Fibroblast of lung (primary cell): ENCODE measurements around the gene ATXN8OS. TPM values are rescaled to one million over a fixed set of nuclear protein-coding genes. Genes with fewer than 3 reads are reported as not detected.

Experiments
- DNase-seq, 2 donors: peaks; one replicate each; pipeline versions ENCODE4 v3.0.0 to v3.0.0-alpha.2; 2010; ENCODE audit warnings: low read depth in 2 of 2
- H2AFZ ChIP-seq: 2 replicates; pipeline ENCODE4 v1.5.1; 2012; ENCODE audit warnings: low read length, control low read depth, inconsistent platforms
- H3K27ac ChIP-seq: 2 replicates; pipeline ENCODE4 v1.5.1; 2011; ENCODE audit warnings: low read length, control low read depth; ENCODE audit not compliant: insufficient read depth
- H3K27me3 ChIP-seq: 2 replicates; pipeline ENCODE4 v1.5.1; 2011; ENCODE audit warnings: mild to moderate bottlenecking, low read length; ENCODE audit not compliant: control insufficient read depth, insufficient read depth
- H3K36me3 ChIP-seq: 2 replicates; pipeline ENCODE4 v1.5.1; 2011; ENCODE audit warnings: low read length; ENCODE audit not compliant: control insufficient read depth, insufficient read depth
- H3K4me1 ChIP-seq: 2 replicates; pipeline ENCODE4 v1.5.1; 2011; ENCODE audit warnings: low read length; ENCODE audit not compliant: control insufficient read depth, insufficient read depth; ENCODE audit errors: extremely low read depth
- H3K4me2 ChIP-seq: 2 replicates; pipeline ENCODE4 v1.5.1; 2011; ENCODE audit warnings: low read length, control low read depth; ENCODE audit not compliant: insufficient read depth; ENCODE audit errors: extremely low read depth
- H3K4me3 ChIP-seq, 4 experiments: fragments of 200-600 bp in 1 of 4; sonication (generic) in 1 of 4; replicated peaks in 1 of 4; 2 replicates each; pipeline ENCODE4 v1.5.1; 2011 to 2016; ENCODE audit warnings: low read length in 4 of 4, low read depth in 3 of 4, mild to moderate bottlenecking in 3 of 4, control low read depth in 2 of 4, inconsistent platforms in 1 of 4, mixed read lengths in 1 of 4; ENCODE audit not compliant: insufficient read depth in 1 of 4; ENCODE audit errors: control extremely low read depth in 1 of 4
- H3K79me2 ChIP-seq: 2 replicates; pipeline ENCODE4 v1.5.1; 2012; ENCODE audit warnings: mild to moderate bottlenecking, low read length, inconsistent platforms; ENCODE audit not compliant: control insufficient read depth, insufficient read depth
- H3K9ac ChIP-seq: 2 replicates; pipeline ENCODE4 v1.5.1; 2011; ENCODE audit warnings: mild to moderate bottlenecking, low read length, control low read depth; ENCODE audit not compliant: insufficient read depth
- H3K9me3 ChIP-seq: 2 replicates; pipeline ENCODE4 v1.5.1; 2012; ENCODE audit warnings: low read depth, low read length; ENCODE audit not compliant: control insufficient read depth, insufficient read depth
- H4K20me1 ChIP-seq: 2 replicates; pipeline ENCODE4 v1.5.1; 2011; ENCODE audit warnings: low read length; ENCODE audit not compliant: control insufficient read depth, insufficient read depth; ENCODE audit errors: extremely low read depth
- EZH2 ChIP-seq: IDR thresholded peaks from 2 replicates; pipeline ENCODE4 v1.5.1; 2012; ENCODE audit warnings: low read length, control low read depth, mild to moderate bottlenecking; ENCODE audit errors: missing control alignments
- polyA plus RNA-seq, 2 donors: library from polyadenylated mRNA; depleted of rRNA in 1 of 2; stranded (reverse) in 1 of 2; unstranded in 1 of 2; fragments of >200 nt; gene quantifications; 2 replicates each; pipeline ENCODE4 v1.2.1, GENCODE V29; 2011 to 2012; ENCODE audit warnings: missing spikeins in 1 of 2
- total RNA-seq: library from RNA; depleted of rRNA; stranded (reverse); fragments of >200 nt; gene quantifications from 2 replicates; pipeline ENCODE4 v1.2.1, GENCODE V29; 2014
- TF ChIP-seq, protein P1 (sequence below), 2 donors: IDR thresholded peaks in 1 of 2; conservative IDR thresholded peaks in 1 of 2; 1 replicate in 1 of 2; 2 replicates in 1 of 2; pipeline ENCODE4 v1.5.1; 2011 to 2012; ENCODE audit warnings: low read length in 2 of 2, control low read depth in 1 of 2, inconsistent platforms in 1 of 2, low read depth in 1 of 2, mild to moderate bottlenecking in 1 of 2

Gene ATXN8OS
- total and polyA plus RNA-seq, 2 donors (not counting 1 experiment from before 2014, with no cell fraction given): not detected

DNA sequence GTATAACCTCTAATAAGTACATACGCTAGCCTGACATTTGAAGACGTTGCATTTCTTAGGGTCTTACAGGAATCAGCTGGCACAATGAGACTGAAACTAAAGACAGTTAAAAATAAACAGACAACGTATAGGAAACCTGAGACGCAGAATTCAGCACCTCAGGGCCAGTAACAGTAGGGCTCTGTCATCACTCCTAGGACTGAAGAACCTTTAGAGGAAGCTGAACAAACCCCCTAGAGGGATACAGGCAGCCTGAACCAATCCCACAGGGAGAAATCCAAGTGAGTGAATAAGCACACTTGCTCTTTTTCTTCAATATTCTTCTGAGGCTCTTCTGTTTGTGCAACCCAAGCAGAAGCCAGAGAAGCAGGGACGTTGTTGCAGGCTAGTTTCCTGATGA, 54.5 kb downstream of the ATXN8OS start:
- no peak for DNase-seq
- no peaks in the 10 kb centered on the region for H3K36me3 ChIP-seq
- H2AFZ ChIP-seq: no peak overlapping the region
- H3K27ac ChIP-seq: no peak overlapping the region
- H3K4me1 ChIP-seq: no peaks in the 10 kb centered on the region
- no peak overlapping the region for H3K4me3 ChIP-seq
- no peaks in the 10 kb centered on the region for H3K27me3 ChIP-seq
- H3K79me2 ChIP-seq: no peaks in the 10 kb centered on the region
- TF ChIP-seq, protein P1, sequence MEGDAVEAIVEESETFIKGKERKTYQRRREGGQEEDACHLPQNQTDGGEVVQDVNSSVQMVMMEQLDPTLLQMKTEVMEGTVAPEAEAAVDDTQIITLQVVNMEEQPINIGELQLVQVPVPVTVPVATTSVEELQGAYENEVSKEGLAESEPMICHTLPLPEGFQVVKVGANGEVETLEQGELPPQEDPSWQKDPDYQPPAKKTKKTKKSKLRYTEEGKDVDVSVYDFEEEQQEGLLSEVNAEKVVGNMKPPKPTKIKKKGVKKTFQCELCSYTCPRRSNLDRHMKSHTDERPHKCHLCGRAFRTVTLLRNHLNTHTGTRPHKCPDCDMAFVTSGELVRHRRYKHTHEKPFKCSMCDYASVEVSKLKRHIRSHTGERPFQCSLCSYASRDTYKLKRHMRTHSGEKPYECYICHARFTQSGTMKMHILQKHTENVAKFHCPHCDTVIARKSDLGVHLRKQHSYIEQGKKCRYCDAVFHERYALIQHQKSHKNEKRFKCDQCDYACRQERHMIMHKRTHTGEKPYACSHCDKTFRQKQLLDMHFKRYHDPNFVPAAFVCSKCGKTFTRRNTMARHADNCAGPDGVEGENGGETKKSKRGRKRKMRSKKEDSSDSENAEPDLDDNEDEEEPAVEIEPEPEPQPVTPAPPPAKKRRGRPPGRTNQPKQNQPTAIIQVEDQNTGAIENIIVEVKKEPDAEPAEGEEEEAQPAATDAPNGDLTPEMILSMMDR (conservative IDR thresholded peaks at IDR 0.05 in 1 of 2, IDR thresholded peaks at IDR 0.05 in 1 of 2; ENCODE audit: low read depth in 1 of 2, low read length in 2 of 2): no peak
- no peak for TF ChIP-seq EZH2
- no peak overlapping the region for H3K4me2 ChIP-seq
- no peaks in the 10 kb centered on the region for H4K20me1 ChIP-seq
- no peaks in the 10 kb centered on the region for H3K9me3 ChIP-seq
- H3K9ac ChIP-seq: no peak overlapping the region

DNA sequence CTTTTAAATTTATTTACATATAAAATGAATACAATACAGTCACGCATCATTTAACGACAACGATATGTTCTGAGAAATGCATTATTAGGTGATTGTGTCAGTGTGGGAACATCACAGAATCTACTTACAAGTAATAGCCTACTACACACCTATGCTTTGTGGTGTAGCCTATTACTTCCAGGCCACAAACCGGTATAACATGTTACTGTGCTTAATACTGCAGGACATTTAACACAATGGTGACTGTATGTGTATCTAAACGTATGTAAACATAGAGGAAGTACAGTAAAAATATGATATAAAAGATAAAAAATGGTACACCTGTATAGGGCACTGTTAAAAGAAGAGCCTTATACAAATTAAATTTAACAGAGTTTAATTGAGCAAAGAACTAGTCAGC, 63.1 kb downstream of the ATXN8OS start:
- no peak for DNase-seq
- Histone ChIP-seq H3K9me3 (no peaks in the 10 kb centered on the region), H3K36me3 (no peaks in the 10 kb centered on the region), H3K9ac (no peak overlapping the region), H4K20me1 (no peaks in the 10 kb centered on the region), H3K4me1 (no peaks in the 10 kb centered on the region), H3K4me3 (no peak overlapping the region), H2AFZ (no peak overlapping the region), H3K79me2 (no peaks in the 10 kb centered on the region), H3K27me3 (no peaks in the 10 kb centered on the region), H3K4me2 (no peak overlapping the region), H3K27ac (no peak overlapping the region)
- no peak for TF ChIP-seq EZH2
- TF ChIP-seq, protein P1 (conservative IDR thresholded peaks at IDR 0.05 in 1 of 2, IDR thresholded peaks at IDR 0.05 in 1 of 2; ENCODE audit: low read depth in 1 of 2, low read length in 2 of 2): no peak

DNA sequence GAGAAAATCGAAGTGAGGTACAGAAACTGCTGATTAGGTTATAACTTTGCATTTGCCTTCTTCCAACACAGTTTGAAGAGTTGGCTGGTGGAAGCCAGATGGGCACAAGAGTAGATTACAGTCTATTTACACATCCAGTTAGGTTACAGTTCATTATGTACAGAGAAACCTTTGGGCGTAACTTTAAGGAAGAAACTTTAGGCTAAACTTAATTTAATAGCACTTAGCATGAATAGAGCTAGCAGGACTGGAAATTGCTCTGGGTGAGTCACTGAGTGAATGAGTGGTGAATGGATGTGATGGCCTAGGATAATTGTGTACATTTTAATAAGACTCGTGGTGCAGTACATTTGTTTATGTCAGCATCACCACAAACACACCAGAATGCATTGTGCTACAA, 63.5 kb downstream of the ATXN8OS start:
- Histone ChIP-seq H3K4me3 (no peak overlapping the region), H3K27ac (no peak overlapping the region), H3K36me3 (no peaks in the 10 kb centered on the region), H3K4me1 (no peaks in the 10 kb centered on the region), H3K27me3 (no peaks in the 10 kb centered on the region), H2AFZ (no peak overlapping the region), H3K4me2 (no peak overlapping the region), H3K9me3 (no peaks in the 10 kb centered on the region), H3K9ac (no peak overlapping the region), H3K79me2 (no peaks in the 10 kb centered on the region), H4K20me1 (no peaks in the 10 kb centered on the region)
- TF ChIP-seq EZH2: no peak
- TF ChIP-seq, protein P1 (conservative IDR thresholded peaks at IDR 0.05 in 1 of 2, IDR thresholded peaks at IDR 0.05 in 1 of 2; ENCODE audit: low read depth in 1 of 2, low read length in 2 of 2): no peak
- no peak for DNase-seq
